H9 (cell line): ENCODE measurements around the gene MORC1. TPM values are rescaled to one million over a fixed set of nuclear protein-coding genes. Genes with fewer than 3 reads are reported as not detected.

Experiments
- DNase-seq: peaks from one replicate; pipeline ENCODE4 v3.0.0-alpha.2; 2017
- H2AFZ ChIP-seq: one replicate; pipeline ENCODE4 v1.6.1; 2013; ENCODE audit warnings: mild to moderate bottlenecking, low read length, control low read depth, moderate library complexity
- H2AK5ac ChIP-seq: 2 replicates; pipeline ENCODE4 v1.6.1; 2013; ENCODE audit warnings: low read length, control low read depth, mixed read lengths; ENCODE audit not compliant: insufficient read length
- H2BK120ac ChIP-seq: one replicate; pipeline ENCODE4 v1.6.1; 2013; ENCODE audit warnings: low read depth, mild to moderate bottlenecking, low read length, control low read depth, inconsistent platforms; ENCODE audit not compliant: poor library complexity, severe bottlenecking
- H2BK12ac ChIP-seq: 2 replicates; pipeline ENCODE4 v1.6.1; 2013; ENCODE audit warnings: low read length, control low read depth, mixed read lengths, low read depth; ENCODE audit not compliant: insufficient read length
- H2BK15ac ChIP-seq: 2 replicates; pipeline ENCODE4 v1.6.1; 2013; ENCODE audit warnings: low read depth, low read length, control low read depth
- H2BK20ac ChIP-seq: one replicate; pipeline ENCODE4 v1.6.1; 2013; ENCODE audit warnings: low read depth, mild to moderate bottlenecking, low read length, control low read depth, inconsistent platforms; ENCODE audit not compliant: poor library complexity, severe bottlenecking
- H2BK5ac ChIP-seq: 2 replicates; pipeline ENCODE4 v1.6.1; 2013; ENCODE audit warnings: low read length, control low read depth, mixed read lengths; ENCODE audit not compliant: insufficient read length
- H3K14ac ChIP-seq: 2 replicates; pipeline ENCODE4 v1.6.1; 2013; ENCODE audit warnings: low read length, control low read depth; ENCODE audit not compliant: insufficient read depth
- H3K18ac ChIP-seq: 2 replicates; pipeline ENCODE4 v1.6.1; 2013; ENCODE audit warnings: low read depth, mild to moderate bottlenecking, mixed read lengths, low read length, control low read depth; ENCODE audit not compliant: insufficient read length
- H3K23ac ChIP-seq: 2 replicates; pipeline ENCODE4 v1.6.1; 2013; ENCODE audit warnings: low read length, control low read depth, mixed read lengths, low read depth; ENCODE audit not compliant: insufficient read length
- H3K23me2 ChIP-seq: 2 replicates; pipeline ENCODE4 v1.6.1; 2013; ENCODE audit warnings: low read depth, mild to moderate bottlenecking, mixed read lengths, low read length, control low read depth; ENCODE audit not compliant: insufficient read length, poor library complexity, severe bottlenecking
- H3K27ac ChIP-seq: 2 replicates; pipeline ENCODE4 v1.5.1; 2013; ENCODE audit warnings: low read length, control low read depth, mixed read lengths, low read depth; ENCODE audit not compliant: insufficient read length
- H3K27me3 ChIP-seq: 2 replicates; pipeline ENCODE4 v1.6.1; 2013; ENCODE audit warnings: low read length, control low read depth, inconsistent platforms; ENCODE audit not compliant: insufficient read depth
- H3K4ac ChIP-seq: 2 replicates; pipeline ENCODE4 v1.6.1; 2013; ENCODE audit warnings: low read depth, mild to moderate bottlenecking, control low read depth, inconsistent platforms, low read length, moderate library complexity
- H3K4me1 ChIP-seq: 2 replicates; pipeline ENCODE4 v1.6.1; 2013; ENCODE audit warnings: low read length, control low read depth, inconsistent platforms; ENCODE audit not compliant: insufficient read depth
- H3K4me2 ChIP-seq: 2 replicates; pipeline ENCODE4 v1.6.1; 2013; ENCODE audit warnings: low read length, control low read depth, mixed read lengths; ENCODE audit not compliant: insufficient read length, insufficient read depth
- H3K56ac ChIP-seq: 2 replicates; pipeline ENCODE4 v1.6.1; 2013; ENCODE audit warnings: low read depth, mild to moderate bottlenecking, mixed read lengths, low read length, control low read depth; ENCODE audit not compliant: insufficient read length
- H3K79me1 ChIP-seq: 2 replicates; pipeline ENCODE4 v1.6.1; 2013; ENCODE audit warnings: low read depth, mild to moderate bottlenecking, moderate library complexity, low read length, control low read depth, inconsistent platforms; ENCODE audit not compliant: insufficient read depth, poor library complexity, severe bottlenecking
- H3K79me2 ChIP-seq: 2 replicates; pipeline ENCODE4 v1.6.1; 2013; ENCODE audit warnings: low read length, control low read depth, inconsistent platforms; ENCODE audit not compliant: insufficient read depth
- H3K9ac ChIP-seq: 2 replicates; pipeline ENCODE4 v1.6.1; 2013; ENCODE audit warnings: low read length, control low read depth, mixed read lengths; ENCODE audit not compliant: insufficient read length; ENCODE audit errors: extremely low read depth
- H3K9me3 ChIP-seq: one replicate; pipeline ENCODE4 v1.6.1; 2013; ENCODE audit warnings: low read depth, low read length, inconsistent platforms; ENCODE audit not compliant: control insufficient read depth
- H3T11ph ChIP-seq: one replicate; pipeline ENCODE4 v1.6.1; 2013; ENCODE audit warnings: mild to moderate bottlenecking, low read length, control low read depth, inconsistent platforms
- H4K20me1 ChIP-seq: one replicate; pipeline ENCODE4 v1.6.1; 2013; ENCODE audit not compliant: control insufficient read depth, insufficient read length, insufficient read depth
- H4K5ac ChIP-seq: 2 replicates; pipeline ENCODE4 v1.6.1; 2013; ENCODE audit warnings: low read depth, mild to moderate bottlenecking, mixed read lengths, low read length, control low read depth; ENCODE audit not compliant: insufficient read length
- H4K8ac ChIP-seq: replicated peaks from 2 replicates; pipeline ENCODE4 v1.6.1; 2013; ENCODE audit warnings: low read length, control low read depth, mixed read lengths, low read depth; ENCODE audit not compliant: insufficient read length
- H4K91ac ChIP-seq: 2 replicates; pipeline ENCODE4 v1.6.1; 2013; ENCODE audit warnings: low read depth, mild to moderate bottlenecking, moderate library complexity, mixed read lengths, low read length, control low read depth; ENCODE audit not compliant: insufficient read length
- H3K27ac Mint-ChIP-seq, 3 experiments: 2 replicates in 2 of 3; 3 replicates in 1 of 3; pipeline ENCODE4 v1.8.0; 2020 to 2021; ENCODE audit warnings: mixed read lengths in 3 of 3, mild to moderate bottlenecking in 1 of 3, moderate library complexity in 1 of 3
- H3K27me3 Mint-ChIP-seq: 2 replicates; pipeline ENCODE4 v1.8.0; 2021; ENCODE audit warnings: low read depth, mild to moderate bottlenecking, moderate library complexity, mixed read lengths
- H3K36me3 Mint-ChIP-seq, 3 experiments: 2 replicates in 2 of 3; 3 replicates in 1 of 3; pipeline ENCODE4 v1.8.0; 2020 to 2021; ENCODE audit warnings: low read depth in 3 of 3, mixed read lengths in 3 of 3; ENCODE audit not compliant: insufficient read depth in 1 of 3
- H3K4me1 Mint-ChIP-seq, 2 experiments: 2 replicates each; pipeline ENCODE4 v1.8.0; 2020; ENCODE audit warnings: mixed read lengths in 2 of 2
- H3K4me3 Mint-ChIP-seq, 2 experiments: 2 replicates in 1 of 2; 3 replicates in 1 of 2; pipeline ENCODE4 v1.8.0; 2020 to 2021; ENCODE audit warnings: mild to moderate bottlenecking in 2 of 2, mixed read lengths in 2 of 2, moderate library complexity in 1 of 2
- H3K9me3 Mint-ChIP-seq, 2 experiments: 2 replicates in 1 of 2; 3 replicates in 1 of 2; pipeline ENCODE4 v1.8.0; 2020; ENCODE audit warnings: mild to moderate bottlenecking in 2 of 2, mixed read lengths in 2 of 2, moderate library complexity in 1 of 2
- WGBS: extraction: QIAGEN DNeasy Blood & Tissue Kit; methylation state at CpG from one replicate; pipeline ENCODE4 v1.1.7; 2013; ENCODE audit warnings: missing lambda C conversion rate, low lambda C conversion rate, mixed read lengths; ENCODE audit not compliant: insufficient read length; ENCODE audit errors: extremely low coverage; 5-methylcytosine and 5-hydroxymethylcytosine counted together
- total RNA-seq: library from RNA; stranded (reverse); gene quantifications from 2 replicates; pipeline ENCODE4 v1.2.1, GENCODE V29; 2021
- TF ChIP-seq, protein P1 (sequence below): fragments of 200-600 bp; sonication (generic); conservative IDR thresholded peaks from 3 replicates; pipeline ENCODE4 v1.8.0; 2021; ENCODE audit warnings: antibody characterized with exemption, mild to moderate bottlenecking

Gene MORC1
- total RNA-seq, 1 experiment from 2014 or later: not detected

DNA sequence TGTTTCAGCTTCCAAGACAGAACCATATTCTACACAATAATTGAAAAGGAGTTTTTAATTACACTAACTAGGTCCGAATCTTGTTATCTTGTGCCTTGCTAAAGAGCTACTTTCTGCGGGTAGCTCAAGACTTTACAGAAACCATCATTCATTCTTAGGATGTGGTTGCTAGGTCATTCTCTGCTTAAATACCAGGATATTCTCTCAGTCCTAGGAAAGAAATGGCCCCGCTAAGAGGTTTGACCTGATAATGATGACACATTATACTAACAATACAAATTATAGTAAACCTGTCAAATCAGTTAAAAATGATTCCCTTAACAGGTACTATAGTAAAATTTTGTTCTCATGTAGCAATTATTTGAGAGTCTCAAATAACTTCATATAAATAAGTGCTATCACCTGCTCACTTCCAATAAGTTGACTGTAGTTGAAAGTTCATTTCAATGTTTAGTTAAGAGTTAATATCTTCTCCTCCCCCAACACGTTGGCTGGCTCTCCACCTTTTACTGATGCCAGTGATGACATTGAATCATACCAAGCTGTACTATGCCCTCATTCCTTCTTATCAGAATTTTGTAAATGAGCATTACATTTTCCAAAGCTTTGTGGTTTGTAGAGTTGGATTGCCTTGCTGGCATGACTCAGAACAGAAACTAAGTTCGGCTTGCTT lies 15.0 kb upstream of the MORC1 start:
- no peaks in the 10 kb centered on the region for H3K4me1 ChIP-seq
- H2BK5ac ChIP-seq: no peak overlapping the region
- H3K79me1 ChIP-seq: no peaks in the 10 kb centered on the region
- no peak for DNase-seq
- Mint-ChIP-seq H3K4me1 (no peaks in the 10 kb centered on the region; a peak in 1 of 4 replicates), H3K36me3 (peaks cover 0 to 4% (median 0%) of the 10 kb centered on the region in 3 experiments; a peak in 2 of 7 replicates), H3K4me3 (no peak overlapping the region), H3K27me3 (no peaks in the 10 kb centered on the region), H3K9me3 (peaks cover 3 to 5% of the 10 kb centered on the region in 2 experiments; a peak in 4 of 5 replicates), H3K27ac (no peak overlapping the region)
- no CpG with 5 or more reads among the region's 5 CpGs for WGBS
- no peak overlapping the region for H4K91ac ChIP-seq
- no peak overlapping the region for H3K4ac ChIP-seq
- no peaks in the 10 kb centered on the region for H3K9me3 ChIP-seq
- no peak overlapping the region for H2AFZ ChIP-seq
- no peaks in the 10 kb centered on the region for H3K79me2 ChIP-seq
- no peak overlapping the region for H2AK5ac ChIP-seq
- no peaks in the 10 kb centered on the region for H4K20me1 ChIP-seq
- no peak overlapping the region for H4K8ac ChIP-seq
- no peak overlapping the region for H2BK12ac ChIP-seq
- H2BK15ac ChIP-seq: no peak overlapping the region
- H3K18ac ChIP-seq: no peak overlapping the region
- H3K27me3 ChIP-seq: no peaks in the 10 kb centered on the region
- no peak overlapping the region for H3K23ac ChIP-seq
- no peak overlapping the region for H3K9ac ChIP-seq
- no peak overlapping the region for H3K56ac ChIP-seq
- H3K4me2 ChIP-seq: no peak overlapping the region
- no peak overlapping the region for H4K5ac ChIP-seq
- H3T11ph ChIP-seq: no peak overlapping the region
- H3K14ac ChIP-seq: no peak overlapping the region
- no peak overlapping the region for H2BK120ac ChIP-seq
- H3K27ac ChIP-seq: no peak overlapping the region
- H3K23me2 ChIP-seq: no peaks in the 10 kb centered on the region
- TF ChIP-seq, protein P1, sequence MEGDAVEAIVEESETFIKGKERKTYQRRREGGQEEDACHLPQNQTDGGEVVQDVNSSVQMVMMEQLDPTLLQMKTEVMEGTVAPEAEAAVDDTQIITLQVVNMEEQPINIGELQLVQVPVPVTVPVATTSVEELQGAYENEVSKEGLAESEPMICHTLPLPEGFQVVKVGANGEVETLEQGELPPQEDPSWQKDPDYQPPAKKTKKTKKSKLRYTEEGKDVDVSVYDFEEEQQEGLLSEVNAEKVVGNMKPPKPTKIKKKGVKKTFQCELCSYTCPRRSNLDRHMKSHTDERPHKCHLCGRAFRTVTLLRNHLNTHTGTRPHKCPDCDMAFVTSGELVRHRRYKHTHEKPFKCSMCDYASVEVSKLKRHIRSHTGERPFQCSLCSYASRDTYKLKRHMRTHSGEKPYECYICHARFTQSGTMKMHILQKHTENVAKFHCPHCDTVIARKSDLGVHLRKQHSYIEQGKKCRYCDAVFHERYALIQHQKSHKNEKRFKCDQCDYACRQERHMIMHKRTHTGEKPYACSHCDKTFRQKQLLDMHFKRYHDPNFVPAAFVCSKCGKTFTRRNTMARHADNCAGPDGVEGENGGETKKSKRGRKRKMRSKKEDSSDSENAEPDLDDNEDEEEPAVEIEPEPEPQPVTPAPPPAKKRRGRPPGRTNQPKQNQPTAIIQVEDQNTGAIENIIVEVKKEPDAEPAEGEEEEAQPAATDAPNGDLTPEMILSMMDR: no peak
- no peak overlapping the region for H2BK20ac ChIP-seq
